H1 (cell line): ENCODE results near the gene NR1D2. TPM values are rescaled to one million over a fixed set of nuclear protein-coding genes. Genes with fewer than 3 reads are reported as not detected.

Experiments used
- CTCF ChIA-PET: fragments of 300-600 bp; sonication (Branson Sonifier 250); formaldehyde crosslinking; loops from one replicate; lab custom pipeline; 2021; ENCODE audit not compliant: partially characterized antibody; lab: Charles Lee
- POLR2A ChIA-PET: fragments of 300-600 bp; sonication (Branson Sonifier 250); formaldehyde crosslinking; loops from one replicate; lab custom pipeline; 2021; ENCODE audit warnings: inconsistent platforms; ENCODE audit not compliant: partially characterized antibody; lab: Charles Lee
- DNase-seq, 2 experiments: peaks; one replicate each; pipeline versions ENCODE4 v3.0.0 to v3.0.0-alpha.2; 2010 to 2022; ENCODE audit warnings: low spot score in 2 of 2, low read depth in 1 of 2, mixed read lengths in 1 of 2
- FAIRE-seq: peaks from 2 replicates; lab custom pipeline; 2011; peaks lifted over from hg19 to GRCh38; lab: Jason Lieb, UNC
- H2AFZ ChIP-seq: 2 replicates; pipeline ENCODE4 v1.8.1; 2012; ENCODE audit warnings: low read length, inconsistent platforms
- H2AK5ac ChIP-seq: 2 replicates; pipeline ENCODE4 v1.6.1; 2013; ENCODE audit warnings: low read depth, low read length
- H2BK120ac ChIP-seq: replicated peaks from 2 replicates; pipeline ENCODE3; 2013; ENCODE audit warnings: low read depth, low read length, inconsistent platforms
- H2BK12ac ChIP-seq: 2 replicates; pipeline ENCODE4 v1.6.1; 2013; ENCODE audit warnings: low read depth, low read length
- H2BK15ac ChIP-seq: 2 replicates; pipeline ENCODE4 v1.6.1; 2013; ENCODE audit warnings: low read length
- H2BK20ac ChIP-seq: 2 replicates; pipeline ENCODE4 v1.6.1; 2013; ENCODE audit warnings: low read length
- H2BK5ac ChIP-seq: 2 replicates; pipeline ENCODE4 v1.6.1; 2013; ENCODE audit warnings: low read depth, low read length
- H3K14ac ChIP-seq: 2 replicates; pipeline ENCODE4 v1.6.1; 2013; ENCODE audit warnings: inconsistent platforms; ENCODE audit not compliant: insufficient read length
- H3K18ac ChIP-seq: 2 replicates; pipeline ENCODE4 v1.6.1; 2013; ENCODE audit warnings: low read length; ENCODE audit errors: extremely low read depth
- H3K23ac ChIP-seq: 2 replicates; pipeline ENCODE4 v1.6.1; 2013; ENCODE audit warnings: inconsistent platforms; ENCODE audit not compliant: insufficient read length
- H3K23me2 ChIP-seq: 2 replicates; pipeline ENCODE4 v1.6.1; 2013; ENCODE audit warnings: low read depth, low read length
- H3K27ac ChIP-seq: 2 replicates; pipeline ENCODE4 v1.6.1; 2011; ENCODE audit warnings: low read depth, low read length, inconsistent platforms
- H3K27me3 ChIP-seq, 4 experiments: replicated peaks in 1 of 4; 1 replicate in 1 of 4; 2 replicates in 3 of 4; pipeline versions ENCODE4 v1.6.1 to v1.8.1; 2011 to 2013; ENCODE audit warnings: low read length in 3 of 4, mild to moderate bottlenecking in 3 of 4, inconsistent platforms in 2 of 4, mixed read lengths in 2 of 4, moderate library complexity in 1 of 4; ENCODE audit not compliant: control insufficient read depth in 3 of 4, insufficient read depth in 3 of 4; ENCODE audit errors: extremely low read depth in 1 of 4
- H3K36me3 ChIP-seq, 4 experiments: 2 replicates each; pipeline versions ENCODE4 v1.6.1 to v1.8.1; 2011 to 2013; ENCODE audit warnings: mild to moderate bottlenecking in 4 of 4, low read length in 3 of 4, moderate library complexity in 2 of 4, control low read depth in 1 of 4, inconsistent platforms in 1 of 4; ENCODE audit not compliant: insufficient read depth in 4 of 4, control insufficient read depth in 2 of 4
- H3K4ac ChIP-seq: replicated peaks from 2 replicates; pipeline ENCODE3; 2013; ENCODE audit warnings: low read length, low read depth, mixed read lengths, inconsistent platforms; ENCODE audit not compliant: insufficient read length
- H3K4me1 ChIP-seq, 4 experiments: replicated peaks in 1 of 4; 1 replicate in 1 of 4; 2 replicates in 3 of 4; pipeline versions ENCODE4 v1.6.1 to v1.8.1; 2011 to 2013; ENCODE audit warnings: low read length in 3 of 4, inconsistent platforms in 2 of 4, mixed read lengths in 1 of 4; ENCODE audit not compliant: insufficient read depth in 4 of 4, control insufficient read depth in 3 of 4
- H3K4me2 ChIP-seq, 2 experiments: 2 replicates each; pipeline versions ENCODE4 v1.6.1 to v1.8.1; 2011 to 2013; ENCODE audit warnings: low read depth in 2 of 2, low read length in 2 of 2, control low read depth in 1 of 2, inconsistent platforms in 1 of 2, mild to moderate bottlenecking in 1 of 2; ENCODE audit not compliant: insufficient read depth in 1 of 2
- H3K4me3 ChIP-seq, 4 experiments: fragments of 200-600, 300-600 bp in 1 of 4; sonication (generic), shearing (Covaris generic), sonication (Bioruptor Twin) in 1 of 4; 2 replicates each; pipeline versions ENCODE4 v1.5.1 to v1.8.1; 2011 to 2016; ENCODE audit warnings: low read length in 4 of 4, low read depth in 3 of 4, control low read depth in 2 of 4, inconsistent platforms in 2 of 4, mild to moderate bottlenecking in 2 of 4, mixed read lengths in 1 of 4, moderate library complexity in 1 of 4; ENCODE audit not compliant: insufficient read depth in 2 of 4; ENCODE audit errors: extremely low read depth in 1 of 4
- H3K56ac ChIP-seq: replicated peaks from 2 replicates; pipeline ENCODE3; 2013; ENCODE audit warnings: low read depth, mild to moderate bottlenecking, mixed read lengths, low read length, inconsistent platforms; ENCODE audit not compliant: insufficient read length
- H3K79me1 ChIP-seq: 2 replicates; pipeline ENCODE4 v1.6.1; 2013; ENCODE audit warnings: low read depth, low read length, control low read depth
- H3K79me2 ChIP-seq, 2 experiments: 2 replicates each; pipeline versions ENCODE4 v1.6.1 to v1.8.1; 2012 to 2013; ENCODE audit warnings: low read length in 2 of 2, mild to moderate bottlenecking in 2 of 2, inconsistent platforms in 1 of 2; ENCODE audit not compliant: insufficient read depth in 2 of 2, control insufficient read depth in 1 of 2
- H3K9ac ChIP-seq, 4 experiments: replicated peaks in 1 of 4; 1 replicate in 1 of 4; 2 replicates in 3 of 4; pipeline versions ENCODE4 v1.6.1 to v1.8.1; 2011 to 2013; ENCODE audit warnings: low read depth in 3 of 4, low read length in 3 of 4, control low read depth in 2 of 4, mild to moderate bottlenecking in 2 of 4, moderate library complexity in 2 of 4, inconsistent platforms in 1 of 4; ENCODE audit errors: extremely low read depth in 1 of 4
- H3K9me3 ChIP-seq, 2 experiments: 2 replicates each; pipeline versions ENCODE4 v1.6.1 to v1.8.1; 2012 to 2013; ENCODE audit warnings: mild to moderate bottlenecking in 2 of 2, moderate library complexity in 2 of 2, control low read depth in 1 of 2, inconsistent platforms in 1 of 2, low read depth in 1 of 2, low read length in 1 of 2, mixed read lengths in 1 of 2; ENCODE audit not compliant: insufficient read depth in 2 of 2
- H4K20me1 ChIP-seq, 2 experiments: replicated peaks in 1 of 2; 2 replicates each; pipeline versions ENCODE3 to v1.8.1; 2011 to 2013; ENCODE audit warnings: inconsistent platforms in 2 of 2, low read length in 2 of 2, mild to moderate bottlenecking in 1 of 2; ENCODE audit not compliant: insufficient read depth in 2 of 2, control insufficient read depth in 1 of 2
- H4K5ac ChIP-seq: 2 replicates; pipeline ENCODE4 v1.6.1; 2013; ENCODE audit warnings: low read length, low read depth, mixed read lengths, inconsistent platforms; ENCODE audit not compliant: insufficient read length
- H4K8ac ChIP-seq: 2 replicates; pipeline ENCODE4 v1.8.0; 2013; ENCODE audit warnings: mild to moderate bottlenecking, moderate library complexity, low read length, inconsistent platforms; ENCODE audit not compliant: insufficient read depth; ENCODE audit errors: extremely low read depth
- H4K91ac ChIP-seq: replicated peaks from 2 replicates; pipeline ENCODE3; 2013; ENCODE audit warnings: low read length, mixed read lengths, inconsistent platforms; ENCODE audit not compliant: insufficient read length
- BACH1 ChIP-seq: IDR thresholded peaks from 2 replicates; pipeline ENCODE4 v1.6.1; 2012; ENCODE audit warnings: low read length, improper control_type of control experiment
- CBX8 ChIP-seq: fragments of 300-800, 300-1000 bp; sonication (generic); IDR thresholded peaks from 2 replicates; pipeline ENCODE4 v1.7.1; 2016; ENCODE audit warnings: low read depth, low read length, borderline replicate concordance
- E2F6 ChIP-seq: IDR thresholded peaks from 2 replicates; pipeline ENCODE4 v1.6.1; 2012; ENCODE audit warnings: inconsistent platforms
- HDAC2 ChIP-seq, 2 experiments: fragments of 300-600 bp in 1 of 2; sonication (generic) in 1 of 2; IDR thresholded peaks; 2 replicates each; pipeline ENCODE4 v1.6.1; 2011 to 2012; ENCODE audit warnings: low read depth in 2 of 2, low read length in 2 of 2, mild to moderate bottlenecking in 2 of 2, moderate library complexity in 2 of 2, borderline replicate concordance in 1 of 2, inconsistent platforms in 1 of 2
- KDM4A ChIP-seq: IDR thresholded peaks from one replicate; pipeline ENCODE4 v1.7.1; 2012; ENCODE audit warnings: low read depth, mild to moderate bottlenecking, moderate library complexity, low read length, inconsistent platforms; ENCODE audit not compliant: severe bottlenecking
- KDM5A ChIP-seq: fragments of 200-600 bp; IDR thresholded peaks from 2 replicates; pipeline ENCODE4 v1.7.1; 2012; ENCODE audit warnings: mild to moderate bottlenecking, low read length, inconsistent platforms, mixed read lengths
- MAFK ChIP-seq: IDR thresholded peaks from 2 replicates; pipeline ENCODE4 v1.6.1; 2012; ENCODE audit warnings: low read depth, mild to moderate bottlenecking, improper control_type of control experiment, low read length
- NRF1 ChIP-seq: IDR thresholded peaks from 2 replicates; pipeline ENCODE4 v1.6.1; 2011; ENCODE audit warnings: mild to moderate bottlenecking, low read depth, low read length, improper control_type of control experiment
- POU5F1 ChIP-seq: IDR thresholded peaks from 2 replicates; pipeline ENCODE4 v1.6.1; 2011; ENCODE audit warnings: low read depth, mild to moderate bottlenecking, low read length, moderate library complexity
- RFX5 ChIP-seq: IDR thresholded peaks from 2 replicates; pipeline ENCODE4 v1.6.1; 2011; ENCODE audit warnings: low read depth, low read length, improper control_type of control experiment, borderline replicate concordance
- TAF7 ChIP-seq: optimal IDR thresholded peaks from 2 replicates; pipeline ENCODE3; 2011; ENCODE audit warnings: low read depth, mild to moderate bottlenecking, inconsistent platforms, low read length, moderate library complexity, borderline replicate concordance
- YY1 ChIP-seq: IDR thresholded peaks from 2 replicates; pipeline ENCODE4 v1.6.1; 2011; ENCODE audit warnings: low read depth, mild to moderate bottlenecking, low read length
- WGBS, 2 experiments: shearing (Covaris generic) in 1 of 2; methylation state at CpG; one replicate each; pipeline versions ENCODE4 v1.1.6 to v1.1.7; 2013 to 2015; ENCODE audit warnings: low lambda C conversion rate in 2 of 2, mixed read lengths in 2 of 2, inconsistent platforms in 1 of 2, low coverage in 1 of 2, missing lambda C conversion rate in 1 of 2; ENCODE audit not compliant: insufficient replicate concordance in 2 of 2, insufficient coverage in 1 of 2, insufficient read length in 1 of 2; ENCODE audit errors: extremely low coverage in 1 of 2, missing lambda C conversion rate in 1 of 2; 5-methylcytosine and 5-hydroxymethylcytosine counted together
- polyA plus RNA-seq, 7 experiments: library from polyadenylated mRNA; depleted of rRNA in 3 of 7; stranded (reverse) in 5 of 7; unstranded in 2 of 7; fragments of >200 nt in 5 of 7; fragments of 200-250 nt in 2 of 7; gene quantifications; 1 replicate in 5 of 7; 2 replicates in 1 of 7; 4 replicates in 1 of 7; pipeline versions ENCODE4 v1.2.1 to v1.2.3, GENCODE V29; 2011 to 2013; ENCODE audit warnings: missing spikeins in 2 of 7, mixed read lengths in 2 of 7
- total RNA-seq: library from RNA; stranded (reverse); fragmentation: NEBNext Ultra II Directional; extraction: Animal tissue kit (Norgen Biotek cat#: 25700); gene quantifications from 2 replicates; pipeline ENCODE4 v1.2.1, GENCODE V29; 2021
- TF ChIP-seq, protein P1 (sequence below): IDR thresholded peaks from 2 replicates; pipeline ENCODE4 v1.6.1; 2012; ENCODE audit warnings: inconsistent platforms

NR1D2 gene
- total and polyA plus RNA-seq, 2 of the 8 experiments (the other 6 are each of a cell fraction or from before 2014, with no cell fraction given), result 5.9 to 21.7 TPM

GRCh38 chr3:23932571-23932970 lies 12.5 kb upstream of the NR1D2 start:
- H2BK20ac ChIP-seq, result no peak overlapping the region
- H2BK5ac ChIP-seq, result no peak overlapping the region
- no peaks in the 10 kb centered on the region; the same call in 1 of the 2 replicates for H3K23me2 ChIP-seq
- TF ChIP-seq YY1 (no peak), NRF1 (no peak), POU5F1 (no peak), MAFK (no peak), TAF7 (no peak), KDM4A (no peak), CBX8 (no peak), HDAC2 (IDR thresholded peaks at IDR 0.05; ENCODE audit: borderline replicate concordance in 1 of 2, low read depth in 2 of 2, low read length in 2 of 2) (no peak), KDM5A (no peak), BACH1 (no peak), RFX5 (no peak), E2F6 (no peak)
- TF ChIP-seq, protein P1, sequence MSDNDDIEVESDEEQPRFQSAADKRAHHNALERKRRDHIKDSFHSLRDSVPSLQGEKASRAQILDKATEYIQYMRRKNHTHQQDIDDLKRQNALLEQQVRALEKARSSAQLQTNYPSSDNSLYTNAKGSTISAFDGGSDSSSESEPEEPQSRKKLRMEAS, result no peak
- TF ChIP-seq, all 59 proteins: peak for 0
- H4K8ac ChIP-seq, result no peak overlapping the region
- WGBS, 2 experiments, result 84% methylated on average over 4 of the region's 4 CpGs; no CpG with 5 or more reads in 1 of the 2 experiments
- no peak overlapping the region for H3K14ac ChIP-seq
- H3K23ac ChIP-seq, result no peak overlapping the region
- ChIA-PET CTCF (no interaction called here), POLR2A (interaction anchor here (0.6 to 19.1 kb wide), 4 partner anchors 12 to 51 kb away, joined by 4 to 363 read pairs (median 6); partner anchors contain the start of genes NKIRAS1 and RPL15)
- H3K18ac ChIP-seq, result no peak overlapping the region
- no peak overlapping the region for H3K9ac ChIP-seq
- no peaks in the 10 kb centered on the region for H3K9me3 ChIP-seq
- no peaks in the 10 kb centered on the region for H3K27me3 ChIP-seq
- no peak overlapping the region for H3K27ac ChIP-seq
- no peaks in the 10 kb centered on the region for H3K4me1 ChIP-seq
- no peaks in the 10 kb centered on the region for H3K79me1 ChIP-seq
- H3K4ac ChIP-seq, result no peak overlapping the region
- no peak overlapping the region for H2BK15ac ChIP-seq
- no peak overlapping the region for H3K56ac ChIP-seq
- no peak overlapping the region for H2AK5ac ChIP-seq
- DNase-seq (no peak), FAIRE-seq (no peak)
- H4K20me1 ChIP-seq, result no peaks in the 10 kb centered on the region
- no peak overlapping the region for H4K91ac ChIP-seq
- no peak overlapping the region for H3K4me3 ChIP-seq
- H3K79me2 ChIP-seq, result no peaks in the 10 kb centered on the region
- H2BK12ac ChIP-seq, result no peak overlapping the region
- no peak overlapping the region for H4K5ac ChIP-seq
- no peak overlapping the region for H2BK120ac ChIP-seq
- no peaks in the 10 kb centered on the region for H3K36me3 ChIP-seq
- H2AFZ ChIP-seq, result no peak overlapping the region
- H3K4me2 ChIP-seq, result no peak overlapping the region
